Activated T-helper 17 cell treated with anti-CD3 and anti-CD28 coated beads, Interleukin-2, amount 50 U/mL, for 72 hours (primary cell): Measurements from ENCODE around the gene SYNCRIP. TPM values are rescaled to one million over a fixed set of nuclear protein-coding genes. Genes with fewer than 3 reads are reported as not detected.
"Not testable (repeated sequence)": the region's sequence is repeated elsewhere in the genome, so short reads cannot be mapped to it uniquely, and the experiment has no call there.

Experiments
- ATAC-seq: fragments of 150-1000 bp; cut with Tn5 transposase; replicated peaks from 2 replicates; pipeline ENCODE4 v1.10.0; 2021; ENCODE audit warnings: mild to moderate bottlenecking, moderate library complexity
- H3K27ac Mint-ChIP-seq: one replicate; pipeline ENCODE4 v1.8.0; 2022; ENCODE audit warnings: mixed read lengths
- H3K27me3 Mint-ChIP-seq: one replicate; pipeline ENCODE4 v1.8.0; 2022; ENCODE audit warnings: mixed read lengths
- H3K36me3 Mint-ChIP-seq: one replicate; pipeline ENCODE4 v1.8.0; 2022; ENCODE audit warnings: low read depth, mild to moderate bottlenecking, mixed read lengths
- H3K4me1 Mint-ChIP-seq: one replicate; pipeline ENCODE4 v1.8.0; 2022; ENCODE audit warnings: mixed read lengths
- H3K4me3 Mint-ChIP-seq: one replicate; pipeline ENCODE4 v1.8.0; 2022; ENCODE audit warnings: mild to moderate bottlenecking, mixed read lengths
- H3K9me3 Mint-ChIP-seq: one replicate; pipeline ENCODE4 v1.8.0; 2022; ENCODE audit warnings: mixed read lengths
- total RNA-seq, 2 donors: library from RNA; stranded (reverse); gene quantifications; one replicate each; pipeline ENCODE4 v1.2.3, GENCODE V29; 2022

The SYNCRIP gene
- total RNA-seq, 2 donors from 2014 or later: 106 to 175 TPM

DNA sequence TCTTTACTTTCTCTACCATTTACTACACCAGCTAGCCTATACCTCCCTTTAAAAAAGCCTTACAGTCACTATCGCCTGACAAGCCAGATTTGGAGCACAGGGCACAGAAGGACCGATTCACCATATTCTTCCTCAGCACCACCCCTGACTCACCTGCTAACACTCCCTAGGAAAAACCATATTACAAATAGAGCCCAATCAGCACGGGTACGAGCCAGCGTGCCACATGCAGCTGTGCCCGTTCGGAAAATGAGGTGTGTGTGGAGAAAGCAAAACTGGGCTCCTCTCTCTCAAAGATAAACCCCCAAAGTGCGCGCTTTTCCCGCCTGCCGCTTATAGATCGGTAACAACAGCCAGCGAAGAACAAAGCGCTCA, 1.2 kb downstream of the SYNCRIP start:
- Mint-ChIP-seq H3K27me3 (no peaks in the 10 kb centered on the region), H3K4me1 (peaks cover 46% of the 10 kb centered on the region), H3K9me3 (no peaks in the 10 kb centered on the region), H3K27ac (peak overlapping the region; percentile 89), H3K36me3 (peaks cover 69% of the 10 kb centered on the region), H3K4me3 (peak overlapping the region; percentile 97)
- ATAC-seq: no peak

DNA sequence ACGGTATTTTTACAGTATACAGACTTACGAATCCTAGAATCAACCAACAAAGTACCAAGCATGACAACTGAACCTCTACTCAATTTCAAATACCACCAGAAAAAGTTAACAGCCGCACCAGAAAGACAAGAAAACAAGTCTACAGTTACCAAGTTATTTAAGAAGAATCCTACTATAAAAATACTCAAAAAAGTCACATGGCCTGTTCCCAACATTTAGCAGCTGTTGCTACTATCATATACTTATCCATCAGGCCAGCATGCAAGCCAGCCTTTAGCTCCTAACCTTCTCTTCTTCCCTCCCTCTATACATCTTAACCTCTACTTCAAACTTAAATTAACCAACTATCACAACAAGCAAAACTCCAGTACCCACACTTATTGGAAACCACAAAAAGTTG, 1.9 kb downstream of the SYNCRIP start:
- Mint-ChIP-seq H3K4me1 (peaks cover 46% of the 10 kb centered on the region), H3K36me3 (peaks cover 76% of the 10 kb centered on the region), H3K27ac (peak overlapping the region; percentile 89), H3K4me3 (peak overlapping the region; percentile 97), H3K9me3 (no peaks in the 10 kb centered on the region), H3K27me3 (no peaks in the 10 kb centered on the region)
- no peak for ATAC-seq

DNA sequence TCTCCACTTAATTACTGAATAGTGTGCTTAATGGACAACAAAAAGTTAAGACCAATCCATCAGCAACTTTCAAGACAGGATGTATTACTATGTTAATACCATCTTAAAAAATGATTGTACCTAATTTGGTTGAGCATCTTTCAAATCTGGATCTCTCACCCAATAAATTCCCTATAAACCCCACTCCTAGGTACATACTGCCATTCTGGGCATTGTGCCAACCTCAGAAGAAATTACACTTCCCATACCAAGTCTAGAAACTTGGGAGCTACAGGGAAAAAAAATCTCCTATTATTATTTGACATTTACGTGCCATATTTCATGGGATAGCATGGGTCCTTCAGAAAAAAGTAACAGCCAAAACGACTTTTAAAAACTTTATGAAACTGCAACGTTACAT, 5.1 kb downstream of the SYNCRIP start:
- H3K27ac Mint-ChIP-seq: peak overlapping the region; percentile 32
- H3K9me3 Mint-ChIP-seq: no peaks in the 10 kb centered on the region
- H3K36me3 Mint-ChIP-seq: peaks cover 99% of the 10 kb centered on the region
- H3K4me1 Mint-ChIP-seq: peaks cover 39% of the 10 kb centered on the region
- no peak for ATAC-seq
- peak overlapping the region; percentile 97 for H3K4me3 Mint-ChIP-seq
- no peaks in the 10 kb centered on the region for H3K27me3 Mint-ChIP-seq

DNA sequence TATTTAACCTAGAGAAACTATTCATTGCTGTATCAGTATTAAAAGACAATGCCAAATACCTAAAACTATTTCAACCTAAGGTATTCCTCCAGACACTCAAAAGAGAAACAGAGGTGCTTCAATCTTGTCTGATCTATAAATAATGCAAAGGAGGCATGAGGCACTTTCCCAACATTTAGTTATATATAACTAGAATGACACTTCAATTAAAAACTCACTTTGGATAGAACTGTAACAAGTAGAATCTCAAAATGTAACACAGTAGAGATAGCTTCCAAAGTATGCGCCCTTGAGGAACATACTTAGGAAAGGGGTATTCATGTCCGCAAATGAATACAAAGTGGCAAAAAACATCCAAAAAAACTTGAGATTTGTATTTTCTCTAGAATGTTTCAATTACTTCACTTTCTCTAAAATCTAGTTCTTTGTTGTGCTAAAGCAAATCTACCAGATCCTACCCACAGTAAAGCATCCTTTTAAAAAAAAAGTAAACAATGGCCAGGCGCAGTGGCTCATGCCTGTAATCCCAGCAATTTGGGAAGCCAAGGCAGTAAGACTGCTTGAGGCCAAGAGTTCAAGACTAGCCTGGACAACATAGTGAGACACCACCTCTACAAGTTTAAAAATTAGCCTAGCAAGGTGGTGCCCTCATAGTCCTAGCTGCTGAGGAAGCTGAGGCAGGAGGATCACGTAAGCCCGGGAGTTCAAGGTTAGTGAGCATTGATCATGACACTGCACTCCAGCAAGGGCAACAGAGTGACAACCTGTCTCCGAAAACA, 10.3 kb downstream of the SYNCRIP start:
- Mint-ChIP-seq H3K4me1 (peaks cover 20% of the 10 kb centered on the region), H3K27ac (no peak overlapping the region), H3K27me3 (no peaks in the 10 kb centered on the region), H3K36me3 (peaks cover 99% of the 10 kb centered on the region), H3K9me3 (no peaks in the 10 kb centered on the region), H3K4me3 (no peak overlapping the region)
- ATAC-seq: no peak

DNA sequence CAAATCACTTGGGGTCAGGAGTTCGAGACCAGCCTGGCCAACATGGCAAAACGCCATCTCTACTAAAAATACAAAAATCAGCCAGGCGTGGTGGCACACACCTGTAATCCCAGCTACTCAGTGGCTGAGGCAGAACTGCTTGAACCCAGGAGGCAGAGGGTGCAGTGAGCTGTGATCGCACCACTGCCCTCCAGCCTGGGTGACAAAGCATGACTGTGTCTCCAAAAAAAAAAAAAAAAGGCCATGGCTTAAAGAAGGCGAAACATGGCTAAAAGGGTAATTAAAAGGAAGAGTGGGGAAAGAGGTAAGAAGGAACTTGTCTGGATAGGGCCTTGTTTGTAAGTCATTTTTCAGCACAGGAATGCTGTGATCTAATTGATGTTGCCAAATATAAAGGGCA, 11.6 kb downstream of the SYNCRIP start:
- peaks cover 99% of the 10 kb centered on the region for H3K36me3 Mint-ChIP-seq
- peaks cover 17% of the 10 kb centered on the region for H3K4me1 Mint-ChIP-seq
- not testable (repeated sequence) for H3K4me3 Mint-ChIP-seq, ATAC-seq, H3K27ac Mint-ChIP-seq, H3K9me3 Mint-ChIP-seq, H3K27me3 Mint-ChIP-seq

DNA sequence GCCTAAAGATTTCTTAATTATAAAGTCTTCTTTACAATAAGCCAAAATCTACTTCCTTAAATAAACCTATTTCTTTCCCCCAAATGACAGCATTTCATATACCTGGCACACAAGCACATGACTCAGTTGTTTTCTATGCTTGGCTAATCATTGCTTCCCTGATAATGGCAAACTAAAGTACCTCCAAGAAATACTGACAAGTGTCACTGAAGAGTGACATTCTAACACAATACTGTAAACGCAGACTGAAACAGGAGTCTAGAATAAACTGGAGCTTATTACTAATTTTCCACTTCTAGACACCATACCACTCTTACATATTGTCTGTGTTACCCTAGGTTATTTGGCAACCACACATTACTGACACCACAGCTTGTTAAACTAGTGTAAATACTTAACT, 14.3 kb downstream of the SYNCRIP start:
- H3K27me3 Mint-ChIP-seq: no peaks in the 10 kb centered on the region
- H3K36me3 Mint-ChIP-seq: peaks cover 99% of the 10 kb centered on the region
- no peak for ATAC-seq
- H3K9me3 Mint-ChIP-seq: no peaks in the 10 kb centered on the region
- peak overlapping the region; percentile 4 for H3K4me3 Mint-ChIP-seq
- H3K4me1 Mint-ChIP-seq: peaks cover 39% of the 10 kb centered on the region
- peak overlapping the region; percentile 37 for H3K27ac Mint-ChIP-seq

DNA sequence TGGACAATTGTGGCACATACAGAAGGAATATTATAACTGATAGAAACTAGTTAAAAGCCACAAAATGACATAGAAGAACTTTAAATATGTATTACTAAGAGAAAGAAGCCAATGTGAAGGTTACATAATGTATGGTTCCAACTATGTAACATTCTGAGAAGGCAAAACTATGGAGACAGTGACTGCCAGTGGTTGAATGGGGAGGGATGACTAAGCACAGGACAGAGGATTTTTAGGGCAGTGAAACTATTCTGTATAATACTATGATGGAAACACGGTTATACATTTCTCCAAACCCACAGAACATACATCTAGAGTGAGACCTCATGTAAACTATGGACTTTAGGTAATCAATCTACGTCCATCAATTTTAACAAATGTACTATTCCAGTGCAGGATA, 22.4 kb downstream of the SYNCRIP start:
- H3K27me3 Mint-ChIP-seq: no peaks in the 10 kb centered on the region
- peak; percentile 43 for ATAC-seq
- peak overlapping the region; percentile 62 for H3K27ac Mint-ChIP-seq
- no peak overlapping the region for H3K4me3 Mint-ChIP-seq
- H3K4me1 Mint-ChIP-seq: peaks cover 29% of the 10 kb centered on the region
- no peaks in the 10 kb centered on the region for H3K9me3 Mint-ChIP-seq
- H3K36me3 Mint-ChIP-seq: peaks cover 100% of the 10 kb centered on the region

DNA sequence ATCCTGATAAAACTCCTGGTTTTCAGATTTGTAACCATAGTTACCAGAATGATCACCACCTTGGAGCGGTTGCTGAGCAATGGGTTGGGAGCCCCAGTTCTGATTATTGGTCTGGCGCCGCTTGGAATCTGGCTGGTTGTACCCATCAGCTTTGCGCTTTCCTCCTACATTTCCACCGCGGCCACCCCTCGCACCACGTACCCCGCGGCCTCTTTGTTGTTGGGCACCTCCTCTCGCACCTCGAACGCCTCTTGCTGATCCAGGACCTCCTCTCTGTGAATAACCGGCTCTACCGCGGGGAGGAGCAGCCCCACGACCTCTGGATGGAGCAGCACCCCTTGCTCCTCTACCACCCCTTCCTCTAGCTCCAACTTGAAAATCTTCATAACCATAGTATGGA, 27.9 kb downstream of the SYNCRIP start:
- peaks cover 100% of the 10 kb centered on the region for H3K36me3 Mint-ChIP-seq
- no peaks in the 10 kb centered on the region for H3K9me3 Mint-ChIP-seq
- peak overlapping the region; percentile 53 for H3K27ac Mint-ChIP-seq
- ATAC-seq: no peak
- H3K27me3 Mint-ChIP-seq: no peaks in the 10 kb centered on the region
- no peak overlapping the region for H3K4me3 Mint-ChIP-seq
- H3K4me1 Mint-ChIP-seq: peaks cover 5% of the 10 kb centered on the region

DNA sequence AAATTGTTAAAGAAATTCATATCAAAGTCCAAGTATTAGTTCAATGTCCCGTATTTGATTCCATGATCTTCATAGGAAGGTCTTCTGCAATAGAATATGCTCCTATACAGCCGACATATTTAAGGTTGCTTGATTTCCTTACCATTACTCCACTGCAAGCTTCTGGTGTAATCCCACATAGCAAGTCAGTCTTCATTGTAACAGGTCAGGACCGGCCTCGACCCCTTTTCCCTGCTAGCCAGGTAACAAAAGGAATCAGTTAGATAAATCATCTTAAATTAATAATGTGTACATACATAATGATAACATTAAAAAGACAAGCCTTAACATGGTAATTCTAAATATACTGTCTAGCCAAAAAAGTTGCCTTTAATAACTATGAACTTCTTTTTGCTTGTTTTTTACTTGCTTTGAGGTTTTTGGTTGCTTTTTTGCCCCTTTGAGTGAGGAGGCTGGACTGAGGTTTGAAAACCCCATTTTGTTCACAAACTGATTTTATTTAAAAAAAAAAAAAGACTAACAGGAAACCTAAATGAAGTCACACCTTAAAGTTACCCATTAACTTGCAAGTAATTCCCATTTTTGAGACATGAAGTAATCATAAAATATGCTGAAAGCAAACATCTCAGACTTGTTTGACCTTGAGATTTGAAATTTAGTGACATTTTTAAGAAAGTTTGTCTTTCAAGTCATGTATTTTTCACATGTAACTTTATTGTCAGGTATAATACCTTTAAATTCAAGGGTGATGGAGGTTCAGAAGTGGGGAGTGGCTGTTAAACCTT, 29.8 kb downstream of the SYNCRIP start:
- Mint-ChIP-seq H3K27me3 (no peaks in the 10 kb centered on the region), H3K27ac (no peak overlapping the region), H3K36me3 (peaks cover 100% of the 10 kb centered on the region), H3K4me3 (no peak overlapping the region), H3K9me3 (no peaks in the 10 kb centered on the region), H3K4me1 (peaks cover 5% of the 10 kb centered on the region)
- ATAC-seq: no peak

DNA sequence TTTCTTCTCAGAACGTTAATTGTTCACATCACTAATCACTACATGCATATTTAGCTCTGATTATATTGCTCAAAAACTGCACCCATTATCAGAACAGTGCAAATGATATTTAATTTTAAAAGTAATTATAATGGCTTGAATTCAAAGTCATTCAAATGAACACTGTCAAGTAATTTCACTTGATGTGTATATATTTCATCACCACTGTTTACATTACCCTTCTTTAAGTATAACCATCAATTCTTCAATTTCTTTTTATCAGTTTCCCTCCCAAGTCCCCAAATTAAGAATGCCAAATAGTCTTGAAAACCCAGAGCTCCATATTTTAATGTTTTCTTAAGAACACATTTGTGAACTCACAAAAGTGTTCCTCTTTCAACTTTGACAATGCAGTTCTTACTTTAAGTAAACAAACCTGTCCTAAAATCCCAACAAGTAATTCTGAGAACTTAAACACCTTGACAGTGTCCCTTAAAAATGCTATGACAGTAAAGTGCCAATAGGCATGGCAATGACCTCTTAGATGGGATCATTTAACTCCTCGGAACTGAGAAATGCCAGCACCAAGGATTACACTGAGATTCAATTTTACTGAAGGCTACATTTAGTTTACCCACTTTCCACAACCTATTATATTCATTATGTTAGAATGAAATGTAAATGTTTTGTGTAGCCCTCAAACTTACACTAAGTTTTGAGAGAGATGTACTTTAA, 32.3 kb downstream of the SYNCRIP start:
- Mint-ChIP-seq H3K9me3 (no peaks in the 10 kb centered on the region), H3K27me3 (no peaks in the 10 kb centered on the region), H3K36me3 (peaks cover 100% of the 10 kb centered on the region), H3K4me1 (peaks cover 5% of the 10 kb centered on the region), H3K27ac (no peak overlapping the region), H3K4me3 (no peak overlapping the region)
- no peak for ATAC-seq

DNA sequence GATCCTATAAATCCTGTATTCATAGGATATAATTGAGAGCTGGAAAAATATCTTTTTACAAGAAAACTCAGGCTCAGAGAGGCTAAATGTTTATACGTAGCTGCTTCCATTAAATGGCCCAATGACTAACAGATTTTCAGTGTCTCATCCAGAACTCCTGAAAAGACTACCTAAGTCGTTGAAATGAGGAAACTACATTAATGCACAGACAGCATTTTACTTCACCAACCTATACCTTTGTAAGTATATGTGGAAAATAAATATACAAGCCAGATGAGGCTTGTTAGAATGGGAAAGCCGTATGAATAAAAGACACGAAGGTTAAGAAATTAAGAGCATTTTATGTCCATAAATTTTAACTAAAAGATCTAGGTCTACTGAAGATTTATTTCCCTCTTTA, 40.6 kb downstream of the SYNCRIP start:
- ATAC-seq: no peak
- H3K27ac Mint-ChIP-seq: no peak overlapping the region
- H3K36me3 Mint-ChIP-seq: peaks cover 41% of the 10 kb centered on the region
- H3K4me1 Mint-ChIP-seq: no peaks in the 10 kb centered on the region
- H3K9me3 Mint-ChIP-seq: no peaks in the 10 kb centered on the region
- no peak overlapping the region for H3K4me3 Mint-ChIP-seq
- no peaks in the 10 kb centered on the region for H3K27me3 Mint-ChIP-seq

DNA sequence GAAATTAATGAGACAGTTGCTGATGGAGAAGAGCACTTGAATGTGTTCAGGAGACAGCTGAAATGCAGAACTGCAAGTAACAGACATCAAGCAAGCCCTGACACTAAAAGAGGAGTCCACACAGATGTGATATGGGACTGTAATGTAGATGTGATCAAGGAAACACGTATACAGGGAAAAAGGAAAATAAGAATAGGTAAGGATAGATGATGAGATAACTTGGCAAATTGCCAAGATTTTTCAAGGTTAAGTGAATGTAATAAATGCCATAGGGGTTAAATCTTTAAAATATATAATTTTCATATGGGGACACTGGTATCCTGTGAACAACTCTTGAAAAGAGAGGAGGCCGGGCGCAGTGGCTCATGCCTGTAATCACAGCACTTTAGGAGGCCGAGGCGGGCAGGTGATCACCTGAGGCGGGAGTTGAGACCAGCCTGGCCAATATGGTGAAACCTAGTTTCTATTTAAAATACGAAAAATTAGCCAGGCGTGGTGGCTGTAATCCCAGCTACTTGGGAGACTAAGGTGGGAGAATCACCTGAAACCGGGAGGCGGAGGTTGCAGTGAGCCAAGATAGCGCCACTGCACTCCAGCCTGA, 41.9 kb downstream of the SYNCRIP start:
- H3K27me3 Mint-ChIP-seq: no peaks in the 10 kb centered on the region
- no peak overlapping the region for H3K4me3 Mint-ChIP-seq
- no peak for ATAC-seq
- H3K36me3 Mint-ChIP-seq: peaks cover 28% of the 10 kb centered on the region
- peak overlapping the region; percentile 62 for H3K27ac Mint-ChIP-seq
- no peaks in the 10 kb centered on the region for H3K4me1 Mint-ChIP-seq
- H3K9me3 Mint-ChIP-seq: no peaks in the 10 kb centered on the region

DNA sequence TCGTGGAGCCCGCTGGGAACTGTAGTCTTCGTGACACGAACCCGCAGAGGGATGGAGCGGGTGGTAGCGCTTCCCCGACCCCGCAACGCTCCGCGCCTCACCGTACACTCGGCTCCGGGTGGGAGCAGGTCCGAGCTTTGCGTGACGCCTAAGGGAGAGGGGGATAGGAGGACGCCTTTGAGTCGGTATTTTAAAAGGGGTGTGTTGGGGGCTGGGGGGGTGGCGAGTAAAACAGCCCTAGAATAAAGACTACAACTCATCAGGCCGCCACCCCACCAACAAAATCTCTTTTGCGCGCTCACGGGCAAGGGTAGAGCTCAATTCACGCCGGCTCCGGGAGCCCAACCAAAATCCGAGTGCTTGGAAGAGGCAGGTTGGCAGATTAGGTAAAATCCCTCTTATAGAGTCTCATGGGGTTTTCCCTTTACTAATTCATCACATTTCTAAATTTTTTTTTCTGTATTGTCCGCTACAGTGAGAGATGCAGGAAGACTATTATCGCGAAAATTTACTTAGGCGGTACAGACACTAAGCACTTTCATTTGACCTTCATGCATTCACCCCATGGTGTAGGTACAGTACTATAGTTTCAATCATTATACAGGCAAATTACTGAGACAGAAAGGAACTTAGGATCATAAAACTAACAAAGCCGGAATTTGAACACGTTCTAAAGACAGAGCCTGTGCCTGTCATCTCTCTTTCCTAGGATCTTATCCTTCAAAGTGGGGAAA, 48.3 kb downstream of the SYNCRIP start:
- peaks cover 48% of the 10 kb centered on the region for H3K36me3 Mint-ChIP-seq
- no peaks in the 10 kb centered on the region for H3K27me3 Mint-ChIP-seq
- peak overlapping the region; percentile 99 for H3K27ac Mint-ChIP-seq
- peak overlapping the region; percentile 98 for H3K4me3 Mint-ChIP-seq
- peak; percentile 57 for ATAC-seq
- peaks cover 22% of the 10 kb centered on the region for H3K4me1 Mint-ChIP-seq
- no peaks in the 10 kb centered on the region for H3K9me3 Mint-ChIP-seq
